Trophoblast cell (in vitro differentiated cells and primary cell): ENCODE data around the gene CDX1.
A peak's percentile ranks its signal among the peaks of the same experiment; 100 is the strongest.

ENCODE experiments used
- DNase-seq, 2 donors: peaks; one replicate each; pipeline ENCODE4 v3.0.0-alpha.2; 2016
- H2AFZ ChIP-seq: 2 replicates; pipeline ENCODE4 v1.6.1; 2013; ENCODE audit warnings: low read length, moderate library complexity, mild to moderate bottlenecking; ENCODE audit not compliant: insufficient read depth, poor library complexity
- H2AK5ac ChIP-seq: 2 replicates; pipeline ENCODE4 v1.6.1; 2013; ENCODE audit warnings: mild to moderate bottlenecking, low read length
- H2BK120ac ChIP-seq: 2 replicates; pipeline ENCODE4 v1.6.1; 2013; ENCODE audit warnings: low read length, mild to moderate bottlenecking, moderate library complexity; ENCODE audit not compliant: insufficient read depth, poor library complexity
- H2BK12ac ChIP-seq: 2 replicates; pipeline ENCODE4 v1.6.1; 2013; ENCODE audit warnings: mild to moderate bottlenecking, low read length, moderate library complexity
- H2BK5ac ChIP-seq: 2 replicates; pipeline ENCODE4 v1.6.1; 2013; ENCODE audit warnings: low read length, low read depth, moderate library complexity, mild to moderate bottlenecking; ENCODE audit not compliant: poor library complexity
- H3K14ac ChIP-seq: 2 replicates; pipeline ENCODE4 v1.6.1; 2013; ENCODE audit warnings: mild to moderate bottlenecking, low read length
- H3K18ac ChIP-seq: 2 replicates; pipeline ENCODE4 v1.6.1; 2013; ENCODE audit warnings: mild to moderate bottlenecking, low read length
- H3K23ac ChIP-seq: 2 replicates; pipeline ENCODE4 v1.6.1; 2013; ENCODE audit warnings: low read length
- H3K27ac ChIP-seq: 2 replicates; pipeline ENCODE4 v1.5.1; 2013; ENCODE audit warnings: low read depth, mild to moderate bottlenecking, inconsistent platforms, low read length, moderate library complexity
- H3K27me3 ChIP-seq: 2 replicates; pipeline ENCODE4 v1.6.1; 2013; ENCODE audit warnings: inconsistent platforms, mild to moderate bottlenecking, low read length, moderate library complexity; ENCODE audit not compliant: insufficient read depth
- H3K36me3 ChIP-seq, 2 experiments: 1 replicate in 1 of 2; 2 replicates in 1 of 2; pipeline ENCODE4 v1.6.1; 2013; ENCODE audit warnings: low read length in 2 of 2, mild to moderate bottlenecking in 2 of 2, moderate library complexity in 1 of 2; ENCODE audit not compliant: insufficient read depth in 2 of 2, control insufficient read depth in 1 of 2
- H3K4ac ChIP-seq: 2 replicates; pipeline ENCODE4 v1.6.1; 2013; ENCODE audit warnings: low read depth, mild to moderate bottlenecking, low read length, moderate library complexity
- H3K4me1 ChIP-seq, 2 experiments: 1 replicate in 1 of 2; 2 replicates in 1 of 2; pipeline ENCODE4 v1.6.1; 2013; ENCODE audit warnings: low read length in 2 of 2, mild to moderate bottlenecking in 2 of 2, moderate library complexity in 1 of 2; ENCODE audit not compliant: insufficient read depth in 2 of 2, control insufficient read depth in 1 of 2
- H3K4me2 ChIP-seq: 2 replicates; pipeline ENCODE4 v1.6.1; 2013; ENCODE audit warnings: inconsistent platforms, mild to moderate bottlenecking, low read length, moderate library complexity
- H3K4me3 ChIP-seq: 2 replicates; pipeline ENCODE4 v1.5.1; 2013; ENCODE audit warnings: mild to moderate bottlenecking, low read depth, low read length, inconsistent platforms
- H3K79me1 ChIP-seq: one replicate; pipeline ENCODE4 v1.6.1; 2013; ENCODE audit warnings: low read length
- H3K79me2 ChIP-seq: 2 replicates; pipeline ENCODE4 v1.6.1; 2013; ENCODE audit warnings: low read length, mild to moderate bottlenecking; ENCODE audit not compliant: control insufficient read depth, insufficient read depth, poor library complexity
- H3K9ac ChIP-seq: 2 replicates; pipeline ENCODE4 v1.6.1; 2013; ENCODE audit warnings: mild to moderate bottlenecking, low read length
- H3K9me3 ChIP-seq: 2 replicates; pipeline ENCODE4 v1.6.1; 2013; ENCODE audit warnings: low read depth, mild to moderate bottlenecking, control low read depth, inconsistent platforms, low read length; ENCODE audit not compliant: insufficient read depth
- H4K12ac ChIP-seq: 2 replicates; pipeline ENCODE4 v1.6.1; 2013; ENCODE audit warnings: low read depth, mild to moderate bottlenecking, low read length, moderate library complexity
- H4K8ac ChIP-seq: 2 replicates; pipeline ENCODE4 v1.6.1; 2013; ENCODE audit warnings: low read depth, mild to moderate bottlenecking, low read length, moderate library complexity
- H4K91ac ChIP-seq: one replicate; pipeline ENCODE4 v1.6.1; 2013; ENCODE audit warnings: low read depth, mild to moderate bottlenecking, low read length, moderate library complexity
- WGBS: extraction: QIAGEN DNeasy Blood & Tissue Kit; methylation state at CpG from one replicate; pipeline ENCODE4 v1.1.7; 2013; ENCODE audit warnings: missing lambda C conversion rate; ENCODE audit not compliant: insufficient read length, insufficient coverage; ENCODE audit errors: extremely low coverage; 5-methylcytosine and 5-hydroxymethylcytosine counted together

The CDX1 gene

DNA sequence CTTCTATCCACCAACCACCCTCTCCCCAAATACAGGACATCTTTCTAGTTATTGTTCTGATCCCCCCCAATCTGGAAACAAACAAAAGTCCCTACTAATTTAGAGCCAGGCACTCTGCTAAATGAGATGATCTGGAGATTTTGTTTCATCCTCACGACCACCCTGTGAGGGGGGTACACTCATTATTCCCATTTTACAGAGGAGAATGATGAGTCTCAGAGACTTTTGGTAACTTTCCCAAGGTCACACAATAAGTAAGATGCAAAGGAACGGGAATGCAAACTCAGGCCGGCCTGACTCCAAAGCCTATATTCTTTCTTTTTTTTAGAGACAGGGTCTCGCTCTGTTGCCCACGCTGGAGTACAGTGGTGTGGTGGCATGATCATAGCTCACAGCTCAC lies 20.3 kb upstream of the CDX1 start:
- H2BK5ac ChIP-seq = no peak overlapping the region
- no CpG with 5 or more reads among the region's 5 CpGs for WGBS
- no peak overlapping the region for H2BK120ac ChIP-seq
- H3K4me2 ChIP-seq = no peak overlapping the region
- no peaks in the 10 kb centered on the region for H3K27me3 ChIP-seq
- peaks cover 34% of the 10 kb centered on the region for H3K79me1 ChIP-seq
- H3K9ac ChIP-seq = no peak overlapping the region
- H3K79me2 ChIP-seq = peaks cover 14% of the 10 kb centered on the region
- H4K8ac ChIP-seq = no peak overlapping the region
- H3K4me3 ChIP-seq = no peak overlapping the region
- peak overlapping the region; percentile 55 for H3K18ac ChIP-seq
- H3K4ac ChIP-seq = no peak overlapping the region
- peaks cover 22 to 37% of the 10 kb centered on the region in 2 experiments for H3K4me1 ChIP-seq
- H2AK5ac ChIP-seq = no peak overlapping the region
- peak overlapping the region; percentile 42 for H2BK12ac ChIP-seq
- H2AFZ ChIP-seq = no peak overlapping the region
- H3K36me3 ChIP-seq = peaks cover 14 to 22% of the 10 kb centered on the region in 2 experiments
- no peak overlapping the region for H4K12ac ChIP-seq
- H3K23ac ChIP-seq = no peak overlapping the region
- H3K14ac ChIP-seq = no peak overlapping the region
- peak overlapping the region; percentile 78 for H3K27ac ChIP-seq
- DNase-seq = no peak
- no peak overlapping the region for H4K91ac ChIP-seq
- H3K9me3 ChIP-seq = no peaks in the 10 kb centered on the region

DNA sequence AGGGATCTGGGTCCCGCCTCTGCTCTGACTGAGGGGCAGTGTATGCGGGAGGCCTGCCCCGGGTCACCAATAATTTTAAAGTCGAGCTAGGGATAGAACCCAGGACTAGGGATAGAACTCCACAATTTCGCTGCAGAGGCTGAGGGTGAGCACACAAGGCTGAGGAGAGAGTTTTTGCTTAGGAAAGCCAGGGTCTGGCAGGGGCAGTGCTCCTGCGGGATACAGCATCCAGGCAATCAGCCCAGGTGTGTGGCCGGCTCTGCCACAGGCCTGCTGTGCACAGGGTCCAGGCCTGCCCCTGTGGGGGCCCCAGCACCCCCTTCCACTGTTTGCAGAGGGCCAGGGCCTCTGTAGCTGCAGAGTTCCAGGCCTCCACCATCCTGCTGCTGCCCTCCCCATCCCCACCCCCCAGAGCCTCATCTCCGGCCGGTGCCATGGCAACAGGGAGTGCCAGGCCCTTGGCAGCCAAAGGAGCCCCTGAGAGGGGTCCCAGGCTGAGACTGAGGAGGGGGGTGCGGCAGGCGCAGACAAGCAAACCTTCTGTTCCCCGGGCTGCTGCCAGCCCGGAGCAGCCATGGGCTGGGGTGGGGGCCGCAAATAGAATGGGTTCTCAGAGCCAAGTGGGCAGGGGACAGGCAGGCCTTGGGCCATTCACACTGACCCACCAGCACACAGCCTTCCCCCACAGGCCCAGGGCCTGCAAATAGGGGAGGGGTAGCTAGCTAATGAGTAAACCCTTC lies 19.5 kb upstream of the CDX1 start:
- no peak overlapping the region for H3K27ac ChIP-seq
- H3K9me3 ChIP-seq = no peaks in the 10 kb centered on the region
- no peak for DNase-seq
- H4K12ac ChIP-seq = no peak overlapping the region
- H2AFZ ChIP-seq = no peak overlapping the region
- H3K18ac ChIP-seq = peak overlapping the region; percentile 58
- H3K4ac ChIP-seq = peak overlapping the region; percentile 73
- peak overlapping the region; percentile 41 for H4K91ac ChIP-seq
- peaks cover 19 to 31% of the 10 kb centered on the region in 2 experiments for H3K4me1 ChIP-seq
- no peak overlapping the region for H2BK5ac ChIP-seq
- H3K36me3 ChIP-seq = peaks cover 14 to 24% of the 10 kb centered on the region in 2 experiments
- peaks cover 14% of the 10 kb centered on the region for H3K79me2 ChIP-seq
- no peak overlapping the region for H3K23ac ChIP-seq
- H2BK120ac ChIP-seq = peak overlapping the region; percentile 10
- peak overlapping the region; percentile 51 for H2BK12ac ChIP-seq
- no peaks in the 10 kb centered on the region for H3K27me3 ChIP-seq
- no CpG with 5 or more reads among the region's 14 CpGs for WGBS
- H3K14ac ChIP-seq = peak overlapping the region; percentile 26
- no peak overlapping the region for H3K9ac ChIP-seq
- H2AK5ac ChIP-seq = peak overlapping the region; percentile 49
- no peak overlapping the region for H3K4me2 ChIP-seq
- H3K4me3 ChIP-seq = no peak overlapping the region
- peak overlapping the region; percentile 14 for H4K8ac ChIP-seq
- H3K79me1 ChIP-seq = peaks cover 29% of the 10 kb centered on the region

DNA sequence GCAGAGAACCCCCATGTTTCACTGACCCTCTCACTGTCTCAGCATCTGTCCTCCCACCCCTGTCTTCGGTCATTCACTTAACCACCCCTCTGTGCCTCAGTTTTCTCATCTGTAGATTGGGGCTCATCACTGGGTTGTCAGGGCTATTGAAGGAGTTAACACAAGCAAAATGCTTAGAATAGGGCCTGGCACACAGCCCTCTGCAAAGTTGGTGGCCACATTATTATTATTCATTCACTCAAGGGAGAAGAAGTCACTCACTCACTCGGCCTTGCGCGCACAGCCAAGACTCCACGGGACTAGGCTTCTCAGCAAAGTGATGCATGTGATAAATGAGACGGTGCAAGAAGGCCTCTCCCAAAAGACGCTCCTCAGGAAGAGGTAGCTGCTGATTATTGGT lies 18.9 kb upstream of the CDX1 start:
- Histone ChIP-seq H2BK120ac (peak overlapping the region; percentile 10), H3K36me3 (peaks cover 19 to 29% of the 10 kb centered on the region in 2 experiments), H3K9ac (no peak overlapping the region)

DNA sequence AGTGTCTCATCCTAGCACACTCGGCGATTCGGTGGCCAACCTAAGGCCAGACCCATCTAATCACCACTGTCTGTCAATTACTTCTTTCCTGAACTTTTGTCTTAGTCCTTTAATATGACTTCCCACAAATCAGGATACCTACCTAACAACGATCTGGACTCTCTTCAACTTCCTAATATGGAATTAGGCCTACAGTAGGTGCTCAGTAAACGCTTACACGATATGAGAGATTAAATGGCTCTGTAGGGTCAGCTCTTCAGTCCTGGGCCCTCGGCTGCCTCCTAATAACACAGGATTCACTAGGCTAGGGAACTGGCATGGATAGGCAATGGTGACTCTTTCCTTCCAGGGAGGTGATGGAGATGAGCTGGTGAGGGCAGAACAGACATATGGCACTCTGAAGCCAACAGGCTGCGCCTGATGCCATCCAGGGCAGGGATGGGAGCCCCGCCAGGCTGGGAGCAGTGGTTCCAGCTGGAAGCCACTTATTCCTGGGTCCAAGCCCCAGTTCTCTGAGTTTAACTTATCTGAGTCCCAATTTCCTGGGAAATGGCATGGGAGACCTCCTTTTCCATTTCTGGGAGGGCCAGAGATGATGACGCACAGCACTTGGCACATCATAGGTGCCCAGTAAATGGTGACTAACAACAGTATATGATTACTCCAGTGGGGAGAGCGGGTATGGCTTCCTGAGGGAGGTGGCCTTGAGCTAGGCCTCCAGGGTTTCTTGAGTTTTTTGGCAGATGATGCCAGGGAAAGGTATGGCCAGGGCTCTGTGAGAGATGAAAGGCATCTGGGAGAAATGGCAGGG lies 18.3 kb upstream of the CDX1 start:
- Histone ChIP-seq H4K91ac (no peak overlapping the region), H3K4ac (no peak overlapping the region), H3K14ac (no peak overlapping the region), H2BK120ac (no peak overlapping the region), H3K79me2 (peaks cover 14% of the 10 kb centered on the region), H3K9ac (no peak overlapping the region), H3K9me3 (no peaks in the 10 kb centered on the region), H3K4me3 (no peak overlapping the region), H2BK12ac (peak overlapping the region; percentile 40), H4K12ac (no peak overlapping the region), H3K27ac (no peak overlapping the region), H3K36me3 (peaks cover 23 to 34% of the 10 kb centered on the region in 2 experiments), H2AK5ac (peak overlapping the region; percentile 81), H2BK5ac (no peak overlapping the region), H3K4me2 (no peak overlapping the region), H3K23ac (no peak overlapping the region), H2AFZ (no peak overlapping the region), H3K79me1 (peaks cover 22% of the 10 kb centered on the region), H3K4me1 (peaks cover 17 to 28% of the 10 kb centered on the region in 2 experiments), H3K18ac (peak overlapping the region; percentile 9), H3K27me3 (no peaks in the 10 kb centered on the region), H4K8ac (no peak overlapping the region)
- DNase-seq = no peak
- WGBS = no CpG with 5 or more reads among the region's 11 CpGs

More for the DNA sequence above, 18.9 kb upstream of the CDX1 start:
- peaks cover 24% of the 10 kb centered on the region for H3K79me1 ChIP-seq
- no peaks in the 10 kb centered on the region for H3K9me3 ChIP-seq
- H4K8ac ChIP-seq = no peak overlapping the region
- no peak overlapping the region for H3K4me2 ChIP-seq
- peaks cover 17 to 26% of the 10 kb centered on the region in 2 experiments for H3K4me1 ChIP-seq
- H3K27ac ChIP-seq = no peak overlapping the region
- H3K4ac ChIP-seq = peak overlapping the region; percentile 73
- no peak overlapping the region for H2BK5ac ChIP-seq
- H3K23ac ChIP-seq = no peak overlapping the region
- H2BK12ac ChIP-seq = no peak overlapping the region
- H3K27me3 ChIP-seq = no peaks in the 10 kb centered on the region
- H3K18ac ChIP-seq = peak overlapping the region; percentile 58
- no peak for DNase-seq
- H3K79me2 ChIP-seq = peaks cover 14% of the 10 kb centered on the region
- H3K14ac ChIP-seq = no peak overlapping the region
- no CpG with 5 or more reads among the region's 7 CpGs for WGBS
- H4K91ac ChIP-seq = peak overlapping the region; percentile 41
- H4K12ac ChIP-seq = no peak overlapping the region
- H3K4me3 ChIP-seq = no peak overlapping the region
- H2AFZ ChIP-seq = no peak overlapping the region
- peak overlapping the region; percentile 49 for H2AK5ac ChIP-seq
